Left hindlimb (tissue), 1 donor: ENCODE measurements around the gene TLDC2.
"Not testable (repeated sequence)": the region's sequence is repeated elsewhere in the genome, so short reads cannot be mapped to it uniquely, and the experiment has no call there.

ENCODE experiments used
- DNase-seq: peaks from one replicate; pipeline ENCODE4 v3.0.0-alpha.2; 2018

Gene TLDC2

DNA sequence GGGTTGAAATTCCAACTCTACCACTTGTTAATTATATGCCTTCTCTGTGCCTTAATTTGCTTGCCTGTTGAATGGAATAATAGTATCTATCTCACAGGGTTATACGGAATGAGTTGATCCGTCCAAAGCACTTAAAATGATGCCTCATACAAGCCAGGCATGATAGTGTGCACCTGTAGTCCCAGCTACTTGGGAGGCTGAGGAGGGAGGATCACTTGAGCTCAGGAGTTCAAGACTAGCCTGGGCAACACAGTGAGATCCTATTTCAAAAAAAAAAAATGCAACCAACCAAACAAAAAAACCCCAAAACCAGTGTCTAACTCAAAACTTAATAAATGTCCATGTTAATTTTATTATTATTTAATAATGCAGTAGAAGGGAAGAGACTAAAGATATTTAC, 40.3 kb downstream of the TLDC2 start:
- no peak for DNase-seq

DNA sequence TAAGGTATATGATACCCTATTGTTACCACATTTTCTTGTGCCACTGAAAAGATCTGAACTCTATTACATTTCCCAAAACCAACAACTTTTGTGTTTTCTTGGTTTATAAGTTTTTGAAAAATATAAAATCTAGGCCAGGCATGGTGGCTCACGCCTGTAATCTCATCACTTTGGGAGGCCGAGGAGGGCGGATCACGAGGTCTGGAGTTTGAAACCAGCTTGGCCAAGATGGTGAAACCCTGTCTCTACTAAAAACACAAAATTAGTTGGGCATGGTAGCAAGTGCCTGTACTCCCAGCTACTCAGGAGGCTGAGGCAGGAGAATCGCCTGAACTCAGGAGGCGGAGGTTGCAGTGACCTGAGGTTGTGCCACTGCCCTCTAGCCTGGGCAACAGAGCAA, 41.3 kb downstream of the TLDC2 start:
- DNase-seq: no peak

DNA sequence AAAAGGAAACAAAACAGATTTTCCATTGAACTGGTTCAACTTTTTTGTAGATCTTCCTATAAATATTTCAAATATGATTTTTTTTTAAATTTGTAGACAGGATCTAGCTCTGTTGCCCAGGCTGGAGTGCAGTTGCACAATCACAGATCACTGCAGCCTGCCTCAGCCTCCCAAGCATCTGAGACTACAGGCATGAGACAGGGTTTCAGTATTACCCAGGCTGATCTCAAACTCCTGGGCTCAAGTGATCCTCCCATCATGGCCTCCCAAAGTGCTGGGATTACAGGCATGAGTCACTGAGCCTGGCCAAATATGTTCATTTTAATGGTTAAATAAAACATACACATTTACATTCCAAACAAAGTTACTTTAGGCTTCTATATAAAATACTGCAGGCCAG, 42.0 kb downstream of the TLDC2 start:
- DNase-seq: no peak

DNA sequence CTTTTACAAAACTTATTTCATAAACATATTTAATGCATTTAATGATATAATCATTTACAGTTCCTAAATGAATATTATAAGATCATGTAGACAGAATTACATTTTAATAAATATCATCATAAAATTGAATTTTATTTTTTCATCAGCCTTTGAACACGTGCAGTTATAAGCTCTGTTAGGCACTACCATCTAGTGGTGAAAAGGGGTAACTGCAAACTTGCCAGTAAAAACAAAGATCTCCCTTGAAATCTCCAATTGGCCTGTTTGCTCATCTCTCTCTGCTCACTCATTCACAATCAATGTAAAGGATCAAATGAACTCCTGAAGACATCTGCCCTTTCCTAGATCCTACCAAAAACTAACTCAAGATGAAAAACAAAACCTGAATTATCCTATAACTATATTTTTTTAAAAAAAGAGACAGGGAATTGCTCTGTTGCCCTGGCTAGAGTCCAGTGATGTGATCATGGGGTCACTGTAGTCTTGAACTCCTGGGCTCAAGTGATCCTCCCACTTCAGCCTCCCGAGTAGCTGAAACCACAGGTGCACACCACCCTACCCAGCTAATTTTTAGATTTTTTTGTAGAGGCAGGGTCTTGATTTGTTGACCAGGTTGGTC, 43.9 kb downstream of the TLDC2 start:
- DNase-seq: no peak

DNA sequence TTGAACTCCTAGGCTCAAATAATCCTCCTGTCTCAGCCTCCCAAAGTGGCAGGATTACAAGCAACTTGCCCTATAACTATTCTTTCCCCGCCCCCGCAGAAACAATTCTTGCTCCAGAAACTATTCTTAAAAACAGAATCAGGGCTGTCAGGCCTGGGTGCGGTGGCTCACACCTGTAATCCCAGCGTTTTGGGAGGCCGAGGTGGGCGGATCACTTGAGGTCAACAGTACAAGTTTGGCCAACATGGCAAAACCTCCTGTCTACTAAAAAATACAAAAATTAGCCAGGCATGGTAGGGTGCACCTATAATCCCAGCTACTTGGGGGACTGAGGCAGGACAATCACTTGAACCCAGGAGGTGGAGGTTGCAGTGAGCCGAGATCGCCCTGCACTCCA, 44.4 kb downstream of the TLDC2 start:
- no peak for DNase-seq

DNA sequence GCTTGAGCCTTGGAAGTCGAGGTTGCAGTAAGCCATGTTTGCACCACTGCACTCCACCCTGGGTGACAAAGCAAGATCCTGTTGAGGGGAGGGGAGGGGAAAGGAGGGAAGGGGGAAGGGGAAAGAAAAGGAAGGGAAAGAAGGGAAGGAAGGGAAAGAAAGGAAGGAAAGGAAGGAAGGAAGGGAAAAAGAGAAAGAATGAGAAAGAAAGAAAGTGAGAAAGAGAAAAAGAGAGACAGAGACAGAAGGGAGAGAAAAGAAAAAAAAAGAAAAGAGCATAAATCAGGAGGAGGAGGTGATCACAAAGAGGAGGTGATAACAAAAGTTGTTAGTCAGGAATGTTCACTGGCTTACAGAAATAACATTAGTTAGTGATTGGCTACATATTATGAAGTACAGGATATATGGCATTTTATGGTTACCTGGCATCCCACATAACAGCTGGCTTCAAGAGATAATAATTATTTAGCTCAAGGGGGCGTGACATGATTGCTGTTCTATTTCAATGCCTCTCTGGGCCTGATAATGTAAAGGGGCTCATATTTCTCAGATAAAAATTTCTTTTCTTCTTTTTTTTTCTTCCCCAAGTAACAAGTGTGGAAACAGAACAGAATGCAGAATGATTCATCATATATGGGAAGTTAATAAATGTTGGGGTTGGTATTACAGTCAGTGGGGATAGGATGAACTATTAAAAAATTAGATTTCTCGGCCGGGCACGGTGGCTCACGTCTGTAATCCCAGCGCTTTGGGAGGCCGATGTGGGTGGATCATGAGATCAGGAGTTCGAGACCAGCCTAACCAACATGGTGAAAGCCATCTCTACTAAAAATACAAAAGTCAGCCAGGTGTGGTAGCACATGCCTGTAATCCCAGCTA, 48.5 kb downstream of the TLDC2 start:
- no peak for DNase-seq

DNA sequence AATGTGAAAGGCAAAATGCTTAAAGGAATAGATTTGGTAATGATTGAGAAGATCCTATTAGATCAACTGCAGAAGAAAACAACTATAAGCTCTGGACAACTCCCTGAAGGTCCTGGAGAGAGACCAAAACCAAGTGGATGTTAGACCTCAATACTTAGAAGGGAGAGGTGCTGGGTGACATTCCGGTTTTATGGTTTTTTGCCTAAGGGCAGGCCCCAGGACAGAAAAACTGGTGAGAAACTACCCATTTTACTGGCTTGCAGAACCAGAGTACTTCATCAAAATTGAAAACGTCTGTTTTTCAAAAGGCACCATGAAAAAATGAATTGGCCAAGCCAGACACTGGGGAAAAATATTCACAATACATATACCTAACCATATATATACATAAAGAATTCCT, 49.3 kb downstream of the TLDC2 start:
- no peak for DNase-seq

DNA sequence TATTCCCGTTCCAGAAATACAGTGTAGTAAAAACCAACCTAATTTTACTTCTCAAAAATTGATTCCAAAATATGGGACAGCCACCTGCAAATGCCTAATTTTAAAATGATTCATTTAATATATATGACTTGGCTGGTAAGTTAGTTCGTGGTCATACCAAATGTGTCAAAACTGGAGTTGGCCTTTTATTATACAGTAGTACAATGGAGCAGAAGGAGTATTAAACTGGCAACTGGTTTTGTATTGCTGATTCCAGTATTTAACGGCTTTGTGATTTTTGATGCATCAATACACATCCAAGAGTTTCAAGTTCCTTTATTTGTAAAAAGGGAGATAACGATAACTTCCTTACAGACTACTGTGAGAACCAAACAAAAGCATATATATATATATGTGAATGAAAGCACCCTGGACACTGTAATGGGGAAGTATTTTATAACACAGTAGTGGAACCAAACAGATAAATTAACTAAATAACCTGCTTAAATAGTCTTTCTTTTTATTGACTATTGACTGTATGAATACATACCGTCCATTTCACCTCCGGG, 50.8 kb downstream of the TLDC2 start:
- DNase-seq: no peak

DNA sequence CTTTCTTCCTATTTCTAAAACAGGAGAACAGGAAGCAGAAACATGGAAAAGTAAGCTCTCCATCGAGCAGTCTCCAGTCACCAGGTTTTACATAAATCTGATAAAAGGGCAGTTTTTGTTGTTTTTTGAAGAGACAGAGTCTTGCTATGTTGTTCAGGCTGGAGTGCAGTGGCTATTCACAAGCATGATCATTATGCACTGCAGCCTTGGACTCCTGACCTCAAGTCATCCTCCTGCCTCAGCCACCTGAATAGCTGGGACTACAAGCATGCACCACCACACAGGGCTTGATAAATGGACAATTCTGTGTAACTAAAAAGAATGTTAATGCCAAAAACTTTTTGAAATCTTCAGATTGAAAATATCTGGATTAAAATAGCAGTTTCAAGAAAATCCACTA, 51.8 kb downstream of the TLDC2 start:
- no peak for DNase-seq

DNA sequence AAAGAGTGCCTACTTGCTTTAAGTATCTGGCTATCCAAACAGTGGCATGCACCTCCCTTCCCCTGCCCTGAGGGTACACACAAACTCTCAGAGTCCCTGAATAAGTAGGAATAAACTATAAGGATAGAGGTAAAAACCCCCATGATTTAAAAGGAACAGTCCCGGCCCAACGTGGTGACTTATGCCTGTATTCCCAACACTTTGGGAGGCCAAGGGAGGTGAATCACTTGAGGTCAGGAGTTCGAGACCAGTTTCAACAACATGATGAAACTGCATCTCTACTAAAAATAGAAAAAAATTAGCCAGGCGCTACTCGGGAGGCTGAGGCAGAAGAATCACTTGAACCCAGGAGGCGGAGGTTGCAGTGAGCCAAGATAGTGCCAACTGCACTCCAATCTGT, 53.4 kb downstream of the TLDC2 start:
- DNase-seq: no peak

DNA sequence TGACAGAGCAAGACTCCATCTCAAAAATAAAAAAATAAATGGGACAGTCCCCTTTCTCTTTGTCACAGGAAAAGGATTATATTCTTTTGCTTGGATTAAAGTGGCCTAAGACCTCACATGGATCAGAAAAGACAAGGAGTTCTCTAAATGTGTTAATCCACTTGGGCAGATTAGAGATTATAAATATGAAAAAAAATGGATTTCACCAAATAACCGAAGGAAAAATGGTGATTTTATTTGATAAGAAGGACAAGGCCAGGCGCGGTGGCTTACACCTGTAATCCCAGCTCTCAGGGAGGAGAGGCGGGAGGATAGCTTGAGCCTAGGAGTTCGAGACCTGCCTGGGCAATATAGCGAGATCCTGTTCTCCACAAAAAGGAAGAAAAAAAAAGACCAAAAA, 53.8 kb downstream of the TLDC2 start:
- DNase-seq: no peak

DNA sequence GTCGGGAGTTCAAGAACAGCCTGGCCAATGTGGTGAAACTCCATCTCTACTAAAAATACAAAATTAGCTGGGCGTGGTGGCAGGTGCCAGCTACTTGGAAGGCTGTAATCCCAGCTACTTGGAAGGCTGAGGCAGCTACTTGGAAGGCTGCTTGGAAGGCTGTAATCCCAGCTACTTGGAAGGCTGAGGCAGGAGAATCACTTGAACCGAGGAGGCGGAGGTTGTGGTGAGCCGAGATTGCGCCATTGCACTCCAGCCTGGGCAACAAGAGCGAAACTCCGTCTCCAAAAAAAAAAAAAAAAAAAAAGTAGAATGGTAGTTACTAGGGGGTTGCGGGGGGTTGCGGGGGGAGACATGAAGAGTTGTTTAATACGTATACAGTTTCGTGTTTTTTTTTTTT, 56.1 kb downstream of the TLDC2 start:
- not testable (repeated sequence) for DNase-seq

DNA sequence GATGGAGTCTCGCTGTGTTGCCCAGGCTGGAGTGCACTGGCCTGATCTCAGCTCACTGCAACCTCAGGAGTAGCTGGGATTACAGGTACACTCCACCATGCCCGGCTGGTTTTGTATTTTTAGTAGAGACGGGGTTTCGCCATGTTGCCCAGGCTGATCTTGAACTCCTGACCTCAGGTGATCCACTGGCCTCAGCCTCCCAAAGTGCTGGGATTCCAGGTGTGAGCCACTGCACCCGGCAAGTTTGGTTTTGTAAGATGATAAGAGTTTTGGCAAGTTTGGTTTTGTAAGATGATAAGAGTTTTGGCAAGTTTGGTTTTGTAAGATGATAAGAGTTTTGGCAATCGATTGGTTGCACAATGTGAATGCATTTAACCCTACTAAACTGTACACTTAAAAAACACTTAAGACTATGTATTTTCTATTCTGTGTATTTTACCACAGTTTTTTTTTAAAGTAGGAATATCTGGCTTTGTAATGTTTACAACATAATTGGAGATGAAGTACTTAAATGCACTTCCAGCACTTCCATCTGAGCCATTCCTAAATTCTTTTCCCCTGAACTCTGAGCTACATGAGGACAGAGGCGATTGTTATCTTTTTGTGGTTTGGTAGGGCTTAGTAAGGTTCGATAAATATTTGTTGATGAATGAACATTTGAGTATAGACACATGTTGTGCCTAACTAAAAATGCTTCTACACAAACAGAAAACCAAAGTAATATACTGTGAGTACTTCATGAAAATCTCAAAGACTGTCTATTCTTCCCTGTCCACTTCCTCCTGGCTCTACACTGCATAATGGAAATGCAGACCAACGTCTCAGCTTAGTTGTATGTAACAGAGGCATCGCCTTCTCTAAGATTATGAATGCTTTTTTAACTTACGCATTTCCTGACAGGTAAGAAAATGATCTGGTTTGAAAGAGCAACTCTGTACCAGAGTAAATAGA, 56.8 kb downstream of the TLDC2 start:
- no peak for DNase-seq

DNA sequence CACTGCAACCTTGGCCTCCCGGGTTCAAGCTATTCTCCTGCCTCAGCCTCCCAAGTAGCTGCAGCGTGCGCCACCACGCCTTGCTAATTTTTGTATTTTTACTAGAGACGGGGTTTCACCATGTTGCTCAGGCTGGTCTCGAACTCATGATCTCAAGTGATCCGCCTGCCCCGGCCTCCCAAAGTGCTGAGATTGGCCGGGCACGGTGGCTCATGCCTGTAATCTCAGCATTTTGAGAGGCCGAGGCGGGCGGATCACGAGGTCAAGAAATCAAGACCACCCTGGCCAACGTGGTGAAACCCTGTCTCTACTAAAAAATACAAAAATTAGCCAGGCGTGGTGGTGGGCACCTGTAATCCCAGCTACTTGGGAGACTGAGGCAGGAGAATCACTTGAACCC, 57.6 kb downstream of the TLDC2 start:
- not testable (repeated sequence) for DNase-seq

DNA sequence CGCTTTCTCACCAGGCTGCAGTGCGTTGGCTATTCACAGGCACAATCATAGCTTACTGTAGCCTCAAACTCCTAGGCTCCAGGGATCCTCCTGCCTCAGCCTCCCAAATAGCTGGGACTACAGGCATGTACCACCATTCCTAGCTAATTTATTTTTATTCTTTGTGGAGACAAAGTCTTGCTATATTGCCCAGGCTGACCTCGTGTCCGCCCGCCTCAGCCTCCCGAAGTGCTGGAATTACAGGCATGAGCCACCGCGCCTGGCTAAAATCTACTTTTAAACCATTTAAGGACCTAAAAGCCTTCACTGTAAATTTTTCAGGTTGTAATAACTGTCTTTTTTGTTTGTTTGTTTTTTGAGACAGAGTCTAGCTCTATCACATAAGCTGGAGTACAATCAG, 60.4 kb downstream of the TLDC2 start:
- DNase-seq: no peak

DNA sequence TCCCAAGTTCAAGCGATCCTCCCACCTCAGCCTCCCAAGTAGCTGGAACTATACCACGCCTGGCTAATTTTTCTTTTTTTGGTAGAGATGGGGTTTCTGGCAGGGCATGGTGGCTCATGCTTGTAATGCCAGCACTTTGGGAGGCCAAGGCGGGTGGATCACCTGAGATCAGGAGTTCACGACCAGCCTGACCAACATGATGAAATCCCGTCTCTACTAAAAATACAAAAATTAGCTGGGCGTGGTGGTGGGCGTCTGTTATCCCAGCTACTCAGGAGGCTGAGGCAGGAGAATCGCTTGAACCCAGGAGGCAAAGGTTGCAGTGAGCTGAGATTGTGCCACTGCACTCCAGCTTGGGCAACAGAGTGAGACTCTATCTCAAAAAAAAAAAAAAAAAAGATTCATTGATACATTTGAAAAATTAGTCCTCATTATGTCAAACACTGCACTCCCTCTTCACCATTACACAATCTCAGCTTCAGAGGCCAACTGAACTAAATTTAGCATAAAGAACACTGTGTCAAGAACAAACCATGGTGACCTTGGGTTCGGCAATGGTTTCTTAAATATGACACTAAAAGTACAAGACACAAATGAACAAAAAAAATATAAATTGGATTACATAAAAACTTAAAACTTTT, 60.9 kb downstream of the TLDC2 start:
- DNase-seq: not testable (repeated sequence)

DNA sequence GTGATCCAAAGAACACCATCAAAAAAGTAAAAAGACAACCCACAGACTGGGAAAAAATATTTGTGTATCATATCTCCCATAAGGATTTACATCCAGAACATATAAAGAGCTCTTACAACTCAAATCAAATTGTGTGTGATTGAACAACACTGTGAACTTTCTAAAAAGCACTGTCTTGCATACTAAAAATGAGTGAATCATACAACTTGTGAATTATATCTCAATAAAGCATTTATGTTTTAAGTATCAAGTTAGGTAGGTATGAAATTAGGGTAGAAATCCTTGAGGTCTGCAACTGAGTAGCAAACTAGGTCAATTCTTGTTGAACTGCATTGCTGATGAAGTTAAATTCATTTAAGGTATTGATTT, 61.4 kb downstream of the TLDC2 start:
- DNase-seq: no peak

DNA sequence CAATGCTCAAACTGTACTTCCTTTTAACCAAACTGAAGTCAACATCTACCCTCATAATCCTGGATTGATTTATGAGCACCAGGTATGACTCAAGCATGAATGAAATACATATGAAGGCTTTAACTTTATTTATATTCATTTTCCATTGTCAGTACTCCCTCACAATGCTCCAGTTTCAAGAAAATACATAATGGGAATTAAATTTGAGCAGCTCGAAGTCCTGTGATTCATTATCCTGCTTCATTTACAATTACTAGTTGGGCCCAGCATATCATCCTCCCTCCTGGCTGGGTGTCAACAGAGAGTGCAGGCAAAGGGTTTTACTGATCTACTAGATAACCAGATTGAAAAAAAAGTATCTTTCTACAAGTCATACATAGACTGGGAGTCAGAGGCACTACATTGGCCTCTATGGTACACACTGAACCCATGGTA, 65.5 kb downstream of the TLDC2 start:
- DNase-seq: no peak
